GM12872 (cell line): ENCODE measurements around the gene SERPINA4.

Source experiments
- CTCF ChIP-seq: IDR thresholded peaks from 3 replicates; pipeline ENCODE4 v1.5.1; 2011; ENCODE audit warnings: low read depth, mild to moderate bottlenecking, low read length, moderate library complexity; ENCODE audit not compliant: insufficient read depth

Gene SERPINA4

GRCh38 chr14:94570440-94570839, 9.2 kb downstream of the SERPINA4 start:
- no peak for TF ChIP-seq CTCF

GRCh38 chr14:94571395-94571794, 10.2 kb downstream of the SERPINA4 start:
- TF ChIP-seq CTCF = no peak

- TF ChIP-seq CTCF = no peak
These were observed 10.7 kb downstream of the SERPINA4 start for GRCh38 chr14:94571950-94572349.

- TF ChIP-seq CTCF = no peak
These were observed 11.5 kb downstream of the SERPINA4 start for GRCh38 chr14:94572637-94573303.

- TF ChIP-seq CTCF = no peak
These were observed 12.4 kb downstream of the SERPINA4 start for GRCh38 chr14:94573475-94574277.

- no peak for TF ChIP-seq CTCF
These were observed 13.1 kb downstream of the SERPINA4 start for GRCh38 chr14:94574336-94574735.

GRCh38 chr14:94575730-94576585, 14.7 kb downstream of the SERPINA4 start:
- no peak for TF ChIP-seq CTCF
